Testis (tissue), 2 donors: Measurements from ENCODE around the gene FBXL13.
"Not testable (repeated sequence)": the region's sequence is repeated elsewhere in the genome, so short reads cannot be mapped to it uniquely, and the experiment has no call there.

Source experiments
- CTCF ChIP-seq, 3 experiments: fragments of 450-650 bp in 2 of 3; fragments of 200-600 bp in 1 of 3; sonication (generic) in 1 of 3; IDR thresholded peaks; one replicate each; pipeline ENCODE4 v1.5.1; 2016 to 2019; ENCODE audit warnings: antibody characterized with exemption in 3 of 3, mild to moderate bottlenecking in 2 of 3, moderate library complexity in 1 of 3
- POLR2A ChIP-seq: fragments of 450-650 bp; IDR thresholded peaks from one replicate; pipeline ENCODE4 v1.6.1; 2017; ENCODE audit warnings: antibody characterized with exemption, mild to moderate bottlenecking, moderate library complexity

GRCh38 chr7:103021490-103021889, 53.1 kb downstream of the FBXL13 start:
- not testable (repeated sequence) for TF ChIP-seq CTCF (IDR thresholded peaks at IDR 0.05); POLR2A
